ENCODE results near the gene SFPQ.
"Not testable (repeated sequence)": the region's sequence is repeated elsewhere in the genome, so short reads cannot be mapped to it uniquely, and the experiment has no call there.

SFPQ gene, protein sequence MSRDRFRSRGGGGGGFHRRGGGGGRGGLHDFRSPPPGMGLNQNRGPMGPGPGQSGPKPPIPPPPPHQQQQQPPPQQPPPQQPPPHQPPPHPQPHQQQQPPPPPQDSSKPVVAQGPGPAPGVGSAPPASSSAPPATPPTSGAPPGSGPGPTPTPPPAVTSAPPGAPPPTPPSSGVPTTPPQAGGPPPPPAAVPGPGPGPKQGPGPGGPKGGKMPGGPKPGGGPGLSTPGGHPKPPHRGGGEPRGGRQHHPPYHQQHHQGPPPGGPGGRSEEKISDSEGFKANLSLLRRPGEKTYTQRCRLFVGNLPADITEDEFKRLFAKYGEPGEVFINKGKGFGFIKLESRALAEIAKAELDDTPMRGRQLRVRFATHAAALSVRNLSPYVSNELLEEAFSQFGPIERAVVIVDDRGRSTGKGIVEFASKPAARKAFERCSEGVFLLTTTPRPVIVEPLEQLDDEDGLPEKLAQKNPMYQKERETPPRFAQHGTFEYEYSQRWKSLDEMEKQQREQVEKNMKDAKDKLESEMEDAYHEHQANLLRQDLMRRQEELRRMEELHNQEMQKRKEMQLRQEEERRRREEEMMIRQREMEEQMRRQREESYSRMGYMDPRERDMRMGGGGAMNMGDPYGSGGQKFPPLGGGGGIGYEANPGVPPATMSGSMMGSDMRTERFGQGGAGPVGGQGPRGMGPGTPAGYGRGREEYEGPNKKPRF

DNA sequence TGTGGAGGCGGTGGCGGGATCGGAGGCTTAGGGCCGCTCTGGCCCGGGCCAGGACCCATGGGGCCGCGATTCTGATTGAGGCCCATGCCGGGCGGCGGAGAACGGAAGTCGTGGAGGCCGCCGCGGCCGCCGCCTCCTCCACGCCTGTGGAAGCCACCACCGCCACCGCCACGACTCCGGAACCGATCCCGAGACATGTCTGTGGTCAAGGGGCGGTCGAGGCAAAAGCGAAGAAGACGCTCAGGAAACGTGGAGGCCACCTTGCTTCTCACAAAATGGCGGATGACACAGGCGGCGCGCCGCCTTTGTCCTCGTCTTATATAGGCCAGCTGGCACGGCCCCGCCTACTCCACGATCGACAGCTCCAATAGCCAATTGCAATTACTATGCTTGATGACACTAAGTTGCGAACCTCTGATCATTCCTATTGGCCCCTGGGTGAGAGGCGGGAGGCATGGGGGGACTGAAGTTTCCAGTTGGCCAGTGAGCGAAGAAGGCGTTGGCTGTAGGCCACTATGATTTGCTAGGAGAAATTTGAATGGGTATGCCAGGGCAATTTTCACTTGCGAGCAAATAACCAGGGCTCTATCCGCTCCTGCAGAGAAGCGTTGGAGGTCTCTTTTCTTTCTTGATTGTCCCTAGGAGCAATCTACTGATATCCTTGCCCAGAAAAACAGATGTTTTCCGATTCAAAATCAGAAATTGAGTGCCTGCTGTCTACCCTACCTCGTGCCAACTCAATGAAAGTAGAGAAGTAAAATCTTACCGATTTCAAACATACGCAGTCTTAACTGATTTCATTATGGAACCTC lies at the start of gene SFPQ:
TSS of gene SFPQ (minus strand) at position 293 of the 812 bp plus-strand sequence. CDS start at position 197, 96 bp downstream.
- peak; percentile 99 for DNase-seq (ENCODE audit: low spot score)

DNA sequence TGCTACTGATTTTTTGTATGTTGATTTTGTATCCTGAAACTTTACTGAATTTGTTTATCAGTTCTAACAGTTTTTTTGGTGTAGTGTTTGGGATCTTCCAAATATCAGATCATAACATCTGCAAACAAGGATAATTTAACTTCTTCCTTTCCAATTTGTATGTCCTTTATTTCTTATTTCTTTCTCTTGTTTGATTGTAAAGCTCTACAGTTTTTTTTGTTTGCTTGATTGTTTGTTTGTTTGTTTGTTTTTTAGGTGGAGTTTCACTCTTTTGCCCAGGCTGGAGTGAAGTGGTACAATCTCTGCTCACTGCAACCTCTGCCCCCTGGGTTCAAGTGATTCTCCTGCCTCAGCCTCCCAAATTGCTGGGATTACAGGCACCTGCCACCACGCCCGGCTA lies 43.8 kb upstream of the SFPQ start:
- not testable (repeated sequence) for DNase-seq (ENCODE audit: low spot score)

More for the DNA sequence above, at the start of gene SFPQ:
- TF ChIP-seq, protein P1, sequence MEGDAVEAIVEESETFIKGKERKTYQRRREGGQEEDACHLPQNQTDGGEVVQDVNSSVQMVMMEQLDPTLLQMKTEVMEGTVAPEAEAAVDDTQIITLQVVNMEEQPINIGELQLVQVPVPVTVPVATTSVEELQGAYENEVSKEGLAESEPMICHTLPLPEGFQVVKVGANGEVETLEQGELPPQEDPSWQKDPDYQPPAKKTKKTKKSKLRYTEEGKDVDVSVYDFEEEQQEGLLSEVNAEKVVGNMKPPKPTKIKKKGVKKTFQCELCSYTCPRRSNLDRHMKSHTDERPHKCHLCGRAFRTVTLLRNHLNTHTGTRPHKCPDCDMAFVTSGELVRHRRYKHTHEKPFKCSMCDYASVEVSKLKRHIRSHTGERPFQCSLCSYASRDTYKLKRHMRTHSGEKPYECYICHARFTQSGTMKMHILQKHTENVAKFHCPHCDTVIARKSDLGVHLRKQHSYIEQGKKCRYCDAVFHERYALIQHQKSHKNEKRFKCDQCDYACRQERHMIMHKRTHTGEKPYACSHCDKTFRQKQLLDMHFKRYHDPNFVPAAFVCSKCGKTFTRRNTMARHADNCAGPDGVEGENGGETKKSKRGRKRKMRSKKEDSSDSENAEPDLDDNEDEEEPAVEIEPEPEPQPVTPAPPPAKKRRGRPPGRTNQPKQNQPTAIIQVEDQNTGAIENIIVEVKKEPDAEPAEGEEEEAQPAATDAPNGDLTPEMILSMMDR (IDR thresholded peaks at IDR 0.05; ENCODE audit: extremely low read depth, missing control alignments) = no peak

DNA sequence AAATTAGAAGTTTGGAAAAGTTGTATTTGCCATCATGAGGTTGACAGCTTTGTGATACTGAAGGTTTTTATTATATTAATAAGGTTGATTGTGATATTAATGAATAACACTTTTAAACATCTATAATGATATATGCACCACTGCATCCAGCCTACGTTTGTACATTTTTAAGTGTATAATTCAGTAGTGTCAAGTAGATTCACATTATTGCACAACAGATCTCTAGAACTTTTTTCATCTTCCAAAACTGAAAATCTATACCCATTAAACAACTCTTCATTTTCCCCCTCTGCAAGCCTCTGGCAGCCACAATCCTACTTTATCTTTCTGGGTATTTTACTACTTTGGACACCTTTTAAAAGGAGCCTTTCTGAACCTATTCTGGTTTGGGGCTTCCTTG lies 38.3 kb upstream of the SFPQ start:
- TF ChIP-seq, protein P1 (IDR thresholded peaks at IDR 0.05; ENCODE audit: extremely low read depth, missing control alignments) = no peak
- no peak for DNase-seq (ENCODE audit: low spot score)

DNA sequence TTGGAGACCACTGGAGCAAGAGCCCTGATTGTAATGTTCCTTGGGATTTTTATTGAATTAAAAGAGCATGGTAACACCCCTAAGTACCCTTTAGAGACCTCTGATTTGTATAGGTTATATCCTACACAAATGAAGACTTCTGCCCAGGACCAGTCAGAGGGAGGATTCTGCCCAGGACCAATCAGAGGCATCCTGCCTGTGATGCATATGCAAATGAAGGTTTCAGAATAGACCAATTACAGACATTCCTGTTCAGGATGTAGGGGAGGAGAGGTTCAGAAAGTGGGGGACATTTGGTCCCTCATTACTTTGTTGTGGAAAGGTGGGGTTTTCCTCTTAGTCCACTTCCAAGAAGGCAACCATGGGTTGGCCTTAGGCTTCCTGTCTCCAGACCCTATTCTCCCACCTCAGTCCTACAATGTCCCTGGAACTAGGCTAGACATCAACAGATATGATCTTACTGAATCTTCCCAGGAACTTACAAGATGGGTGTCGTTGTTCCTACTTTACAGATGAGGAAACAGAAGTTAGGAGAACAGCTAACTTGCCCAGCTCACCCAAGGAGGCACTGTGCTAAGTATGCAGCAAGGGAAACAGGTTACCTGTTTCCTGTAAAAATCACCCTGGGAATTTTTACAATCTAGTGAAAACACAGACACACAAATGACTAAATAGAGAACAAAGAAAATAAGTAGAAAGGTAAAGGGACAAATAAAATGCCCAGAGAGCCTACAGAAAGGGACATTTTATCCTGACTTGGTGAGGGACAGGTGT lies 36.8 kb upstream of the SFPQ start:
- DNase-seq (ENCODE audit: low spot score) = no peak
- TF ChIP-seq, protein P1 (IDR thresholded peaks at IDR 0.05; ENCODE audit: extremely low read depth, missing control alignments) = no peak

DNA sequence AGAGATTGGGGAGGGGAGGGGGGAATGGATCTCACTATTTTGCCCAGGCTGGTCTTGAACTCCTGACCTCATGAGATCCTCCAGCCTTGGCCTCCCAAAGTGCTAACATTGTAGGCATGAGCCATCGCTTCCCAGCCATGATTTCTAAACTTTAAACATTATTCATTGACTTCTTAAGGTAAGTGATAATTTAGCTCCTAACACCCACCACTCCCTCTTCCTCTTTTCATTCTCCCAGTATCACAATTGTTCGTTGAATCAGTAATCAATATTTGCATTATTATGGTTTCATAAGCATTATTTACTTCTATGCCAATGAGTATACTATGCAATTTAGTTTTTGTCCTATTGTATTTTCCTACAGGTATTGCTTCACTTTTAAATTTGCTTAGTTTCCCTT lies 33.6 kb upstream of the SFPQ start:
- TF ChIP-seq, protein P1 (IDR thresholded peaks at IDR 0.05; ENCODE audit: extremely low read depth, missing control alignments) = no peak
- DNase-seq (ENCODE audit: low spot score) = no peak

DNA sequence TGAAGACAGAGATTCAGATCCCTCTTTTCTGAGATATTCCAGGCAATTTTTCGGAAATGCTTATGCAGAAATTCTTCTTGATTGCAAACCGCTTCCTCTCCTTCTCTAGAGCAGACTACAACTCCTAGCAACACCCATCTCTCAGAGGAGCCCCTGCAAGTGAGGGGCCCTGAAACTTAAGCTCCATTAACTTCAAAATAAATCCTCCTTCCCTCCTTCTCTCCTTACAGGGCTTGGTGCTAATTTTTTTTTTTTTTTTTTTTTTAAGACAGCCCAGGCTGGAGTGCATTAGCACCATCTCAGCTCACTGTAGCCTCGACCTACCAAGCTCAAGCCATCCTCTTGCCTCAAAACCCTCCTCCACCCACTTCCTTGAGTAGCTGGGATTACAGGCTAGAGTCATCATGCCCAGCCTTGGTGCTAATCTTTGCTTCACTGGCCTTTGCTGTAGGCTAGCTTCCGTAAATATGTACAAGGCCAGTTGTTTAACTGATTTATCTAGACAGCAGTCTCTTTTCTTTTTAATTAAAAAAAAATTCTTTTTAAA lies 30.2 kb upstream of the SFPQ start:
- TF ChIP-seq, protein P1 (IDR thresholded peaks at IDR 0.05; ENCODE audit: extremely low read depth, missing control alignments) = no peak
- no peak for DNase-seq (ENCODE audit: low spot score)
